Neural cell (in vitro differentiated cells): Measurements from ENCODE around the gene PLCL1. TPM values are rescaled to one million over a fixed set of nuclear protein-coding genes. Genes with fewer than 3 reads are reported as not detected.

ENCODE experiments used
- H2AFZ ChIP-seq: fragments of 200-600, 300-800 bp; sonication (generic), shearing (Covaris generic); 2 replicates; pipeline ENCODE4 v1.6.0; 2014; ENCODE audit warnings: low read depth, mild to moderate bottlenecking, antibody characterized with exemption, low read length, moderate library complexity
- H3F3A ChIP-seq: fragments of 200-600 bp; shearing (Covaris generic); 2 replicates; pipeline ENCODE4 v1.6.1; 2016; ENCODE audit warnings: mild to moderate bottlenecking, moderate library complexity, mixed read lengths, antibody characterized with exemption, low read length; ENCODE audit not compliant: insufficient read depth, poor library complexity, severe bottlenecking
- H3K27ac ChIP-seq: fragments of 200-600, 300-800 bp; sonication (generic), shearing (Covaris generic); 2 replicates; pipeline ENCODE4 v1.5.1; 2014; ENCODE audit warnings: mild to moderate bottlenecking, low read length, moderate library complexity
- H3K27me3 ChIP-seq: fragments of 300-800, 200-600 bp; sonication (generic), shearing (Covaris generic); 2 replicates; pipeline ENCODE4 v1.6.0; 2014; ENCODE audit warnings: mild to moderate bottlenecking, low read depth, low read length, moderate library complexity; ENCODE audit not compliant: insufficient read depth
- H3K36me3 ChIP-seq: fragments of 300-800, 200-600 bp; sonication (generic), shearing (Covaris generic); 2 replicates; pipeline ENCODE4 v1.5.1; 2014; ENCODE audit warnings: mild to moderate bottlenecking, antibody characterized with exemption, low read length, moderate library complexity; ENCODE audit not compliant: insufficient read depth
- H3K4me2 ChIP-seq: fragments of 300-800, 200-600 bp; sonication (generic), shearing (Covaris generic); 2 replicates; pipeline ENCODE4 v1.6.0; 2014; ENCODE audit warnings: mild to moderate bottlenecking, low read length
- H3K4me3 ChIP-seq: fragments of 300-800, 200-600 bp; sonication (generic), shearing (Covaris generic); 2 replicates; pipeline ENCODE4 v1.5.1; 2014; ENCODE audit warnings: mild to moderate bottlenecking, low read length, moderate library complexity
- H3K79me2 ChIP-seq: fragments of 200-600 bp; shearing (Covaris generic); replicated peaks from 2 replicates; pipeline ENCODE4 v1.6.0; 2014; ENCODE audit warnings: mild to moderate bottlenecking, low read length, moderate library complexity; ENCODE audit not compliant: insufficient read depth
- H3K9ac ChIP-seq: fragments of 300-800, 200-600 bp; sonication (generic), shearing (Covaris generic); 2 replicates; pipeline ENCODE4 v1.6.1; 2016; ENCODE audit warnings: mild to moderate bottlenecking, low read length, mixed read lengths
- H3K9me2 ChIP-seq: fragments of 200-600 bp; shearing (Covaris generic); 2 replicates; pipeline ENCODE4 v1.6.1; 2016; ENCODE audit warnings: mild to moderate bottlenecking, low read length, mixed read lengths; ENCODE audit not compliant: insufficient read depth
- H3K9me3 ChIP-seq: fragments of 200-600, 300-800 bp; sonication (generic), shearing (Covaris generic); 2 replicates; pipeline ENCODE4 v1.6.1; 2016; ENCODE audit warnings: mild to moderate bottlenecking, mixed run types, low read length, moderate library complexity, mixed read lengths
- H4K20me1 ChIP-seq: fragments of 200-600 bp; shearing (Covaris generic); 2 replicates; pipeline ENCODE4 v1.6.1; 2016; ENCODE audit warnings: mild to moderate bottlenecking, mixed run types; ENCODE audit not compliant: insufficient read depth
- EP300 ChIP-seq: fragments of 450-650 bp; conservative IDR thresholded peaks from 2 replicates; pipeline ENCODE4 v1.6.1; 2014; ENCODE audit warnings: antibody characterized with exemption, mild to moderate bottlenecking, moderate library complexity; ENCODE audit not compliant: poor library complexity, severe bottlenecking
- EZH2 ChIP-seq: fragments of 200-600, 300-800 bp; shearing (Covaris generic), sonication (generic); IDR thresholded peaks from 2 replicates; pipeline ENCODE4 v1.6.1; 2014; ENCODE audit warnings: antibody characterized with exemption, low read length, borderline replicate concordance, mild to moderate bottlenecking; ENCODE audit not compliant: insufficient read depth, poor library complexity, severe bottlenecking
- MXI1 ChIP-seq: fragments of 450-650 bp; conservative IDR thresholded peaks from 2 replicates; pipeline ENCODE4 v1.6.1; 2014; ENCODE audit warnings: antibody characterized with exemption, mild to moderate bottlenecking; ENCODE audit not compliant: poor library complexity, severe bottlenecking
- POLR2AphosphoS5 ChIP-seq: IDR thresholded peaks from 2 replicates; pipeline ENCODE4 v1.6.1; 2012
- RAD21 ChIP-seq: fragments of 450-650 bp; conservative IDR thresholded peaks from 2 replicates; pipeline ENCODE4 v1.6.1; 2014; ENCODE audit warnings: antibody characterized with exemption, mild to moderate bottlenecking, moderate library complexity
- SMC3 ChIP-seq: fragments of 450-650 bp; conservative IDR thresholded peaks from 2 replicates; pipeline ENCODE4 v1.6.1; 2014; ENCODE audit warnings: antibody characterized with exemption, mild to moderate bottlenecking, moderate library complexity; ENCODE audit not compliant: poor library complexity
- TAF1 ChIP-seq: IDR thresholded peaks from 2 replicates; pipeline ENCODE4 v1.6.1; 2012; ENCODE audit warnings: low read depth
- polyA plus RNA-seq: library from polyadenylated mRNA; depleted of rRNA; stranded (reverse); fragments of >200 nt; gene quantifications from 2 replicates; pipeline ENCODE4 v1.2.3, GENCODE V29; 2014
- TF ChIP-seq, protein P1 (sequence below): fragments of 450-650 bp; IDR thresholded peaks from 2 replicates; pipeline ENCODE4 v1.5.1; 2014; ENCODE audit warnings: antibody characterized with exemption, mild to moderate bottlenecking, moderate library complexity; ENCODE audit not compliant: poor library complexity, severe bottlenecking
- TF ChIP-seq, protein P2 (sequence below): IDR thresholded peaks from 2 replicates; pipeline ENCODE4 v1.6.1; 2012; ENCODE audit warnings: borderline replicate concordance

The PLCL1 gene
- polyA plus RNA-seq, 1 donor from 2014 or later, result 6.8 TPM

DNA sequence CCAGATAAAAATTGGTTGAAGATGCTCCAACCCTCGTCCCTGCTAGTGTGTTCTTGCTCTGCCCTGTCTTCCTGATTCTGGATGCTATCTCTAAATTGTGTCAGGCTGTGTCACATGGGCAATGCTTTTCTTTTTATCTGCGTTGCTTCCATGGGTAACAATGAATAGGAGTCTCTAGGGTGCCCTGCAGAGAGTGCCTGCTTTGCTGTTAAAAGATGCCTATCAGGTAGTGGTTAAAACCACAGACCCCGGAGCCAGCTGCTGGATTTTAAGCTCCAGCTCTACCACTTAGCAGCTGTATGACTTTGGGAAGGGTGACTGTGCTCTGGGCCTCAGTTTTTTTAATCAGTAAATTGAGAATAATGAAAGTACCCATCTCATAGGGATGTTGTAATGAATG is 340.3 kb downstream of the PLCL1 start:
- no peak overlapping the region for H3K27ac ChIP-seq
- H3K9me2 ChIP-seq, result no peaks in the 10 kb centered on the region
- H3F3A ChIP-seq, result no peaks in the 10 kb centered on the region
- no peaks in the 10 kb centered on the region for H3K9me3 ChIP-seq
- no peaks in the 10 kb centered on the region for H3K27me3 ChIP-seq
- H4K20me1 ChIP-seq, result no peaks in the 10 kb centered on the region
- no peaks in the 10 kb centered on the region for H3K79me2 ChIP-seq
- H3K36me3 ChIP-seq, result no peaks in the 10 kb centered on the region
- H3K4me3 ChIP-seq, result no peak overlapping the region
- TF ChIP-seq SMC3, result no peak
- no peak for TF ChIP-seq RAD21
- TF ChIP-seq MXI1, result no peak
- TF ChIP-seq, protein P1, sequence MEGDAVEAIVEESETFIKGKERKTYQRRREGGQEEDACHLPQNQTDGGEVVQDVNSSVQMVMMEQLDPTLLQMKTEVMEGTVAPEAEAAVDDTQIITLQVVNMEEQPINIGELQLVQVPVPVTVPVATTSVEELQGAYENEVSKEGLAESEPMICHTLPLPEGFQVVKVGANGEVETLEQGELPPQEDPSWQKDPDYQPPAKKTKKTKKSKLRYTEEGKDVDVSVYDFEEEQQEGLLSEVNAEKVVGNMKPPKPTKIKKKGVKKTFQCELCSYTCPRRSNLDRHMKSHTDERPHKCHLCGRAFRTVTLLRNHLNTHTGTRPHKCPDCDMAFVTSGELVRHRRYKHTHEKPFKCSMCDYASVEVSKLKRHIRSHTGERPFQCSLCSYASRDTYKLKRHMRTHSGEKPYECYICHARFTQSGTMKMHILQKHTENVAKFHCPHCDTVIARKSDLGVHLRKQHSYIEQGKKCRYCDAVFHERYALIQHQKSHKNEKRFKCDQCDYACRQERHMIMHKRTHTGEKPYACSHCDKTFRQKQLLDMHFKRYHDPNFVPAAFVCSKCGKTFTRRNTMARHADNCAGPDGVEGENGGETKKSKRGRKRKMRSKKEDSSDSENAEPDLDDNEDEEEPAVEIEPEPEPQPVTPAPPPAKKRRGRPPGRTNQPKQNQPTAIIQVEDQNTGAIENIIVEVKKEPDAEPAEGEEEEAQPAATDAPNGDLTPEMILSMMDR, result no peak
- TF ChIP-seq EP300, result no peak
- TF ChIP-seq TAF1, result no peak
- TF ChIP-seq, protein P2, sequence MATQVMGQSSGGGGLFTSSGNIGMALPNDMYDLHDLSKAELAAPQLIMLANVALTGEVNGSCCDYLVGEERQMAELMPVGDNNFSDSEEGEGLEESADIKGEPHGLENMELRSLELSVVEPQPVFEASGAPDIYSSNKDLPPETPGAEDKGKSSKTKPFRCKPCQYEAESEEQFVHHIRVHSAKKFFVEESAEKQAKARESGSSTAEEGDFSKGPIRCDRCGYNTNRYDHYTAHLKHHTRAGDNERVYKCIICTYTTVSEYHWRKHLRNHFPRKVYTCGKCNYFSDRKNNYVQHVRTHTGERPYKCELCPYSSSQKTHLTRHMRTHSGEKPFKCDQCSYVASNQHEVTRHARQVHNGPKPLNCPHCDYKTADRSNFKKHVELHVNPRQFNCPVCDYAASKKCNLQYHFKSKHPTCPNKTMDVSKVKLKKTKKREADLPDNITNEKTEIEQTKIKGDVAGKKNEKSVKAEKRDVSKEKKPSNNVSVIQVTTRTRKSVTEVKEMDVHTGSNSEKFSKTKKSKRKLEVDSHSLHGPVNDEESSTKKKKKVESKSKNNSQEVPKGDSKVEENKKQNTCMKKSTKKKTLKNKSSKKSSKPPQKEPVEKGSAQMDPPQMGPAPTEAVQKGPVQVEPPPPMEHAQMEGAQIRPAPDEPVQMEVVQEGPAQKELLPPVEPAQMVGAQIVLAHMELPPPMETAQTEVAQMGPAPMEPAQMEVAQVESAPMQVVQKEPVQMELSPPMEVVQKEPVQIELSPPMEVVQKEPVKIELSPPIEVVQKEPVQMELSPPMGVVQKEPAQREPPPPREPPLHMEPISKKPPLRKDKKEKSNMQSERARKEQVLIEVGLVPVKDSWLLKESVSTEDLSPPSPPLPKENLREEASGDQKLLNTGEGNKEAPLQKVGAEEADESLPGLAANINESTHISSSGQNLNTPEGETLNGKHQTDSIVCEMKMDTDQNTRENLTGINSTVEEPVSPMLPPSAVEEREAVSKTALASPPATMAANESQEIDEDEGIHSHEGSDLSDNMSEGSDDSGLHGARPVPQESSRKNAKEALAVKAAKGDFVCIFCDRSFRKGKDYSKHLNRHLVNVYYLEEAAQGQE, result no peak
- TF ChIP-seq EZH2, result no peak
- no peak for TF ChIP-seq POLR2AphosphoS5
- no peak overlapping the region for H3K4me2 ChIP-seq
- H2AFZ ChIP-seq, result no peak overlapping the region
- no peak overlapping the region for H3K9ac ChIP-seq

DNA sequence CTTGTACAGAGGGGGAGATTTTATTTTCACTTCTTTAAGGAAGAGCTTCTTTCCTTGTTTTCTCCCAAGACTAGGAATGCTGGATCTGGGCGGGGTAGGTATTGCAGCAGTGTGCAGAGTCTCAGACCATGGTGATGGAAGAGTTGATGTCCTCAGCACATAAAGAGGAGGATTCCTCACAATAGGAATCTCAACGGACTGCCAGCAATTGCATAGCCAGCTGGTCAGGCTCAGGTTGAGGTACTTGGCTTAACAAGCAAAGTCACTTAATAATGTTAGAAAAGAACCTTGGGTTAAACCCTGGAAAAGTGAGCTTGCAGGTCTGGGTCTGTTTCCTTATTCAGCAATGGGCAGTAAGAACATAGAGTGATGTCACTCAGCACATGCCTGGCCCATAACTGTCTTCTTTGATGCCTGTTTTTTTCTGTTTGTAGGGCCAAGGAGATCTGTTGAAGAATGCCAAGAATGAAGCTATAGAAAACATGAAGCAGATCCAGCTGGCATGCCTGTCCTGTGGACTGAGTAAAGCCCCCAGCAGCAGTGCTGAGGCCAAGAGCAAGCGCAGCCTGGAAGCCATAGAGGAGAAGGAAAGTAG is 342.1 kb downstream of the PLCL1 start:
- Histone ChIP-seq H2AFZ (no peak overlapping the region), H3F3A (no peaks in the 10 kb centered on the region)

More for the DNA sequence above, 342.1 kb downstream of the PLCL1 start:
- Histone ChIP-seq H4K20me1 (no peaks in the 10 kb centered on the region), H3K4me3 (no peak overlapping the region), H3K36me3 (no peaks in the 10 kb centered on the region), H3K9ac (no peak overlapping the region), H3K9me2 (no peaks in the 10 kb centered on the region), H3K27me3 (no peaks in the 10 kb centered on the region), H3K79me2 (no peaks in the 10 kb centered on the region), H3K27ac (no peak overlapping the region), H3K4me2 (no peak overlapping the region), H3K9me3 (no peaks in the 10 kb centered on the region)
- no peak for TF ChIP-seq SMC3
- TF ChIP-seq, protein P2, result no peak
- TF ChIP-seq EP300, result no peak
- TF ChIP-seq POLR2AphosphoS5, result no peak
- TF ChIP-seq TAF1, result no peak
- TF ChIP-seq, protein P1, result no peak
- TF ChIP-seq RAD21, result no peak
- no peak for TF ChIP-seq MXI1
- TF ChIP-seq EZH2, result no peak
